ENCODE measurements around the gene VAPB.

The VAPB gene

DNA sequence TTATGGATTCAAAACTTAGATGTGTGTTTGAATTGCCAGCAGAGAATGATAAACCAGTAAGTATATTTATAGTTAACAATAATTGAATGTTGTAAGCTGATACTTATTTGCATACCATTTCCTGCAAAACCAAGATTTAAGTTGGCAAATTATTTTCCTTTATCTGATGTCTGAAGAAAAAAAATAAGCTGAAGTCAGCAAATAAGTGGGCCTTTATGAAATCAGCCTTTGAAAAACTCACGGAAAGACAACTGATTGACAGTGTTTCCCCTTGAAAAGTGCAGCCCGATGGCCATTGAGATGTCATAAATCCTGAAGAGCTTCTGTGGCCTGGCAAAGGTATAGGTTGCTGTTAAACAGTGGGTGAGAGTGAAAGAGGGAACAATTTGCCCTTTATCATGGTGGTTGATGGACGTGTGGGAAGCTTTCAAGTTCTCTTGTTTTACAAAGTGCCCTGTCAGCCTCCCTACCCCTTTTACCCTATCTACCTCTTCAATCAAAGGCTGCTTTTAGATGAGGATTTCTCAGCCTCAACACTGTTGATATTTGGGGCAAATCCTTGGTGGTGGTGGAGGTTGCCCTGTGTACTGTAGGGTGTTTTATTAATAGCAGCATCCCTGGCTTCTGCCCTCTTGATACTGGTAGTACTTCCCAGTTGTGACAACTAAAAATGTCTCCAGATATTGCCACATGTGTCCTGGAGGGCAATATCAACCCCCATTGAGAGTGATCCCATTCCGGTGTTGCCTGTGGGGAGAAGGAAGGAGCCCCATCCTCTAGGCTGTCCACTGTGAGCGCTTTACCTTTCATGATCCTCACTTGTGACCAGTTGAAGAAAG, 50.2 kb downstream of the VAPB start:
- no peak for DNase-seq

DNA sequence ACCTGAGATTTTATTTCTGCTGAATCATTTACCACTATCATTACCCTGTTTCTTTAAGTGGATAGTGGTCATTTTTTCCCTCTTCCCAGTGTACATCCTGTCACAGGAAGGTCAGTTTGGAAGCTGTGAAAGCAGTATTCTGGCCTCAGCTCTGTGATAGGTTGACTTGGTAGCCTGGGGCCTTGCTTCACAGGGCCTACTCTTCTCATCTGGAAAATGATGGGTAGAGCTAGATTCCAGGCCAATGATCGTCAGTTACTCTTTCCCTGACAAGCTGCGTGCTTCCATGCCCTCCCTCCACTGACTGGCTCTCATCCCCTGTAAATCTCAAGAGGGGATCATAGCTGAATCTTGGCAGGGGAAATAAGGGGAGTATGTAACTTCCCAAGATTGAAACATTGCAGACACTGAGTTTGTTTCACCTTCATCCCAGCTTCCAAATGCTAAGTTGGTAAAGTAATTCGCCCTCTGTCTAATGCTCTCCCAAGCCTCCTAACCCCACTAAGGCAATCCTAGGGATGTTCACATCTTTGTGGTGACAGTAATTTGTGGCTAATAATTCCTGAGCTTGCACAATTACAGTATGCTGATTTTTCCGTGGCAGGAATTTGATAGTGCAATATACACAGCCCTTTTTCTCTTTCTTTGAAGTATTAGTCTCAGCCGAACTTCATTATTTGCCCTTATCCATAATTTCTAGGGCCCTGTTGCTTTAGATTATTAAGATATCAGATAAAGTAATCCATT, 51.2 kb downstream of the VAPB start:
- DNase-seq: no peak

DNA sequence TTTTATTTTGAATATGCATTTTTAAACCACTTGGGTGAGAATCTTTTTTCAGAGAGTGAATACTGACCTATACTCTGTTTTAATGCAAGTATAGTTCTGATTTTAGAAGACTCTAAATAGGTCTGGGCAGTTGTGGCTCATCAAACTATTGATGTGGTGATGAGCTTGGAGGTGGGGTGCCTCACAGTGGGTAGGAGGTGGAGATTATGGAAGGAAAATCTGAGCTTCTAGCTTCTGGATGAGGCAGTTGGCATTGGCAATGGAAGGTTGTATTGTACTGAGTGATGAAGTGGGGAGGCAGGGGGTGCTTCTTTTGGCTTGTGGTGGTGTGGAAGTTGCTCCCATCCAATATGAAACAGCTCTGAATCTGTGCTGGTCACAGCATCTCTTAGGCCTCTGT, 52.7 kb downstream of the VAPB start:
- no peak for DNase-seq

DNA sequence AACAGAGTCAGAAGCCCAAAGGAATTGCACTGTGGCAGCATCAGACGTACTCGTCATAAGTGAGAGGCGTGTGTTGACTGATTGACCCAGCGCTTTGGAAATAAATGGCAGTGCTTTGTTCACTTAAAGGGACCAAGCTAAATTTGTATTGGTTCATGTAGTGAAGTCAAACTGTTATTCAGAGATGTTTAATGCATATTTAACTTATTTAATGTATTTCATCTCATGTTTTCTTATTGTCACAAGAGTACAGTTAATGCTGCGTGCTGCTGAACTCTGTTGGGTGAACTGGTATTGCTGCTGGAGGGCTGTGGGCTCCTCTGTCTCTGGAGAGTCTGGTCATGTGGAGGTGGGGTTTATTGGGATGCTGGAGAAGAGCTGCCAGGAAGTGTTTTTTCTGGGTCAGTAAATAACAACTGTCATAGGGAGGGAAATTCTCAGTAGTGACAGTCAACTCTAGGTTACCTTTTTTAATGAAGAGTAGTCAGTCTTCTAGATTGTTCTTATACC, 55.8 kb downstream of the VAPB start:
- DNase-seq: no peak

DNA sequence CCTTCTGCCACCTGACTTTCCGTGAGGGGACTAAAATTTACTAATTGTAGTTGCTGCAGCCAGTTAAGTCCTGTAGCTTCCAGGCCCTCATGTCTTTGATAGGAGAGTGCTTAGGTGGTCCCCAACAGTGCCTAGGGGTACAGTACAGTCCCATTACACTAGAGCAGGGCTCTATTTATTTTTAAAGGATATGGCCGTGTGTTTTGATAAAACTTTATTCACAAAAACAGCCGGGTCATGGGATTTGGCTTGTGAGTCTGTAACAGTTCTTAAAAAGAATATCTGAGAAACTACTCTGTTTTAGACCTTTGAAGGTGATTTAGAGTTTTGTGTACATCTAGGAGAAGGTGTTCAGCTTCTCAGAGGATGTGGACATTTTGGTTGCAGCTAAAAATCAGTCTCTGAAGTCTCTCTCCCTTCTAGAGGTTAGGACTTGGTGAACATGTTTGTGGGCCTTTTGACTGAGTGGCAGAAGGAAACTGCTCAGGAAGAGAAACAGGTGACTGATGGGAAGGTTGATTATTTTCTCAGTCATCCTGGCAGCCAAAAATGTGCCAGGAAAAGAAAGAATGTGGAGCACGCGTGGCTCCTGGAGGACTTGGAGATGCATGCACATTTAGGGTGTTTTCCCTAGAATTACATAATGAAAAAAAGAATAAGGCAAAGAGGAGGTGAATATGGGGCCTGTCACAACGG, 57.4 kb downstream of the VAPB start:
- DNase-seq: no peak

DNA sequence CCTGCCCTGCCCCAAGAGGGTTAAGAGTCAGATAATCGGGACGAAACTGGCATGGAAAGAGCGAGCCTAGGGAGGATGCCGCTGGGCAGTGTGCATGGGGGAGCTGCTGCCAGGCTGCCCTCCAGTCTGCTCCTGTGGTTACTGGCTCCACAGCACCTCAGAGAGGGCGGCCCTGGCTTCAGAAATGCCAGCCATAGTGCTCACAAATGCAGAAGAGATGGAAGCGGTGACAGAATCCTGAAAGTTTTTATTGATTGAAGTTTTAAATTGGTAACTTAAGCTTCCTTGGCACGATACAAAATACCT, 57.9 kb downstream of the VAPB start:
- DNase-seq: no peak

DNA sequence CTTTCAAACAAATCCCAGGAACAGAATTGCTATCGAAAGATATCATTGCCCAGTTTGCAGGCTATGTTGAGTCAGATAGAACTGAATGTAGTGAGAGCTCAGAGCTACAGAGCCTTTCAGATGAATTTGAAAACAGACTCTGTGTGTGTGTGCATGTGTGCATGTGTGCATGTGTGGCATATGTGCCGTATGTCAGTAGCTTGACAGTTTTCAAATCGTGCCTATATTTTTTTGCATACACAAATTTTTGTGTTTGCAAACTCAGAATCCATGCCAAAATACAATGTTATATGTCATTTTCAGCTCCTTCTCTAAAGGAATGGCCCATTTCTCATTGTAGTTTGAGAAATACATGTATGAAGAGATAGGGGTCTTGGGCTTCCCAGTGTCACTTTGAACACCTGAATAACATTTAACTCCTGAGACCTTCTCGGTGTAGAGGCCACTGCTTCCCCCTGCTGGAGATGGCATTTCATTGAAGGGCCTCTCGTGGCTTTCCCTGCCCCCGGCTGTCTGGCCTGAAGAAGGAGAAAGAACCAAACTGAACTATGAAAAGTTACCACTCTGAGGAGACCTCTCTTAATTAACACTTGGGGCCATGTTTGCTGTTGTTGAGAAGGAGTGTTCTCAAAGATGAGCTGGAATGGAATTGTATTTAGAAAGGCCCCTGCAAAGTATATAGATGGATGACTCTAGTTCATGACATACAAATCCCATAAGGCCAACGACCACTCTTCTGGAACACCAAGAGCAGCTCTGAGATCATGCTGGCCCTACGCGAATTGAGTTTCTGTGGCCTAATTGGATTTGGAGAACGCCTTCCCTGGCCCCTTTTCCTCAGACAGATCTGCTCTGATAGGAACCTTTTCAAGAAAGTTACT, 58.7 kb downstream of the VAPB start:
- DNase-seq: peak; percentile 34 to 40

DNA sequence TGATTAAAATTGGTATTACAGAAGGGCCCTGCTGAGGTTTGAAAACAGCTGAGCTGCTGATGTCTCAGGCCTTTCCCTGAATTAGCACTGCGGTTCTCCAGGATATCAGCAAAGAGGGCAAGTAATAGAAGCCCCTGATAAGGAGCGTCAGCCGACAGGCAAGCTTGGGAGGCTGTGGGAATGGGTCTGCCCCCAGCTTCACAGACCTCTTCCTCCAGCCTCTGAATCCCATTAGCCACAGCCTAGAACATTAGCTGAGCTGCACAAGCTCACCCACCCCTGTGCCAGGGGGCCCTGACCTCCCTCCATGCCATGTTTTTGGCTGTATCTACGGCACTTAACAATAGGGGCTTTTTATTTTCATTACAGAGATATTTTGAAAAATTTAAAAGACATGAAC, 59.9 kb downstream of the VAPB start:
- no peak for DNase-seq

DNA sequence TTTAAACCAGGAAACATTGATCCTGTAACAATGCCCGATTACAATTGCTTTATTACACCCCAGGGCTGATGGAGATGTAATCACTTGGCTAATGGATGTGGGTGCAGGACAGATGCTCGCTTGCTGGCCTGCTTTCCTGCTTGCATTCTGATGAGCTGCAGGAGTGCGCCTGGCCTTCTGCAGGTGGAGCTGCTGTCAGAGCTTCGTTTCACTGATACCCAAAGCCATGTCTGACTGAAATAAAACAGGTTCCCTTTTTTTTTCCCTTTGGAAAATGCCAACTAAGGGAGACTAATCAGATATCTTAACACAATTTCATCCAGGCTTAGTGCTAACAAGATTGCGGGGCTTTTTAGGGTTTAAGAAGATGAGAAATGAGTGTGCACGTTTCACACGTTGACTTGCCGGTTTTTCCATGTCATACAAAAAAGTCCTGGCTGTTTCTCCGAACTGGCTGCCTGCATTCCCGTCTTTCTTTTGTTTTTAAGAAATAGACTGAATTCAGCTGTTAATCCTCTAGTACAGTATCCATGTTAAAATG, 60.7 kb downstream of the VAPB start:
- DNase-seq: no peak

DNA sequence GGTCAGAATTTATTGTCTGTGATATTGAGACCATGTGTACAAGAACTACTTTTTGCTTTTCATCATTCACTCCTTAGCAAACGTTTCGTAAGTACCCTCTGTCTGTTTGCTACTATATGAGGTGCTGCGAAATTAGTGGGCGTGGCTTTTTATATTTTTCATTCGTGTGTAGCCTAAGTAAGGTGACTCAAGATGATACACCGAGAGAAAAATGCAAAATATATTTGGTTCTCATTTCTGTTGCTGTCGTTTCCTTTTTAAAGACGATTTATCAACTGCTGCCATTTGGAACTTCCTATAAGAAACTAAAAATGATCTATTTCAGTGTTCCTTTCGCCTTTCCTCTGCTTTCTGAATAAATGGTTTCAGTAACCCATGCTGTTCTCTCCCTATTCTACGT, 61.2 kb downstream of the VAPB start:
- DNase-seq: no peak

DNA sequence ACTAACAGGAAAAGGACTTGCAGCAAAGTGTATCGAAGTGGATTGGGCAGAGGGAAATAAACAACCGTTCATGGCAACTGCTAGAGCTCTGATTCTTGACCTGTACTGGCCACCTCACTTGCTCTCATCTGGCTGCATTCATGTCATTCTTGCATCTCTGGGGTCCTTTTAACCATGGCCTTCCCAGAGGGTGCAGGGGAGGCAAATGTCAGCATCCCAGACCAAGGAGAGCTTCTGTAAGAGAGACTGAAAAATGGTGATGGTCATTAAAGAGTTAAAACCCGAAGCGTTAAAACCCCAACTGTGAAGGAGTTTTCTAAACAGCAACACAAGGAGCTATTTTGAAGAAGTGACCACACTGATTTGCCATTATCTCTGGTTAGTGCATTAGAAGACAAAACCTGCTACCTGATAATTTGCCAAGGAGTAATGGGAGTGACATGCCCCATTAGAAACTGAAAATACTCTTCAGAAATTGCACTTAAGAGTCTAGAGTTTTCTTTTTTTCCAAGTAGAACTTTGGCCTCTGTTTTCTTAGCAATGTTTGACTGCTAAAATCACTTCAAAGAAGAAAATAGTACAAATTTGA, 63.7 kb downstream of the VAPB start:
- no peak for DNase-seq

DNA sequence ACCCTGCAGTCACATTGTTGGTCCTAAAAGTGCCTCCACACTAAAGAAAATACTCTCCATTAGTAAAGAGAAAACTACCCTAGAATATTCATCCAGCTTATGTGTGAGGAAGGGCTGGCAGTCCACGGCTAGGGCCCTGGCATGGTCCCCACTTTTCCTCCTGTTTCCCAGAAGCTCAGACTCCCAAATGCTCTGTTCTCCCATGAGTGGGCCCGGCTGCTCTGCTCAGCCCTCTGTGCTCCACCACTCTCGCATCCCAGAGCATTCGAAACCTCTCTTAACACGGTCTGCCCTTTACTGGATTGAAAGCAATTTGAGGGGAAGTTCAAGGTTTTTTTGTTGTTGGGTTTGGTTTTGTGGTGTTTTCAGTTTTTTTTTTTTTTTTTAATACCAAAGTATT, 64.4 kb downstream of the VAPB start:
- DNase-seq: no peak

DNA sequence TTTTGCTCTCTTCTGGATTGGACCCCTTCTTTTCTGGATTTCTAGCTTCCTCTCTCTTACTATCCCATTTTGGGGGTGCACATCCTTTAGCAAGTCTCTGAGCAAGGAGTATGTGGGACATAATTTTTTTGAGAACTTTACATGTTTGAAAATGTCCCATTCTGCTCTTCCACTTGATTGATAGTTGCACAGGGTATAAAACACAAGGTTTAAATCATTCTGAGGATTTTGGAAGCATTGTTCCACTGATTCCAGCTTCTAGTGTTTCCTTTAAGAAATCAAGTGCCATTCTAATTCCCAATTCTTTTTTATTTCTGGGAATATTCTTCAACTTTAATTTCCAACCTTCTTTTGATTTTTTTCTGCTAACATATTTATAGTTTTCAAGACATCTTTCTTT, 65.4 kb downstream of the VAPB start:
- no peak for DNase-seq

DNA sequence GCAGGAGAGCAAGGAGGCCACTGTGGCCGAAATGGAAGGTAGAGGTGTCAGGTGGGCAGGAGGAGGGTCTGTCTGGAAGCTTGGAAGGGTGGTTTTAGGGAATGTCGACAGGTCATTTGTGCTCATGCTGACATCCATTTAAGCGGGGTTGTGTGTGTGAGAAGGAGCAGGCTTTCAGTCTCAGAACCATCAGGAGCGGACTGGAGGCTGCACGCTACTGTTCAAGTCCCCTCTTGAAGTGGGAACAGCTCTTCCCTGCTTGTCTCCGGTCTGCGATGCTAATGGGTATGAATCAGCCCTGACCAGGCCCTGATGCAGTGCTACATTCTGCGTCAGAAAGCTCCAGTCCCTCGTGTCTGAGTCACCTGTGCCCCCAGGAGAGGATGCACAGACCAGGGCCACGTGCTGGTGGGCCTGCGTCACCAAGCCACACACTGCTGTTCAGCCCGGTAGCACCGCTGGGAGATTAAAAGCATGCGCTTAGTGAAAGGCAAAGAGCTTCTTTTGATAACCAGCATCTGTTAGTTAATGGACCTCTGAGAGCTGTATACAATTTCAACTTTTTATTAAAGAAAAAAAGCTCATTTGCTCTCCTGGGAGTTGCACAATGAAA, 68.2 kb downstream of the VAPB start:
- no peak for DNase-seq

DNA sequence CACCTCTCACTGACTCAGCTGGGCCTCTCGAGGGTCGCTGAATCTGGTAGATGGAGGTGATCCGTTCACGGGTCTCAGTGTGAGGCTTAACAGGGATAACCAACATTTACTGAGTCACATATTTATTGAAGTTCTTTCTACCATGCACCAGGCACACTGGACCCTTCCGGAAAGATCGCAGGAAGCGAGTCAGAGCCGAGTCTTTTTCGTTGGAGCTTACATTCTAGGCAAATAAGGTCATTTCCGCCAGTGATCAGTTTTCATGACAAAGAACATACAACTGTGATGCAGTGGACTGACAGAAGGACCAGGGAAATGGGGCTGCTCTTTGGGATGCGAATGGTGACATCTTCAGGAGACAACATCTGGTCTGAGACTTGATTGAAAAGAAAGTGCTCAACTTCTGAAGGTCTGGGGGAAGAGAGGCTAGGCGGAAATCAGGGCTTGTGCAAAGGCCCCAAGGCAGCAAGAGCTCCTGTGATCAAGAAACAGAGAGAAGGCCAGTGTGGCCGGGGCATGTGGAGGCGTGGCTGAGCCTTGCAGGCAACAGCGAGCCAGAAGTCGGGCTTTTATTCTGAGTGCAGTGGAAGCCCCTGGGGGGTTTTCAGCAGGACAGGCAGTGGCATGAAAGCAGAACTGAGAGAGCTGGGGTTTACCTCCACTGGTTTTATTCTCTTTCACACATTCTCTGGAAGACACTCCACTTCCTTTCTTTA, 69.5 kb downstream of the VAPB start:
- no peak for DNase-seq

DNA sequence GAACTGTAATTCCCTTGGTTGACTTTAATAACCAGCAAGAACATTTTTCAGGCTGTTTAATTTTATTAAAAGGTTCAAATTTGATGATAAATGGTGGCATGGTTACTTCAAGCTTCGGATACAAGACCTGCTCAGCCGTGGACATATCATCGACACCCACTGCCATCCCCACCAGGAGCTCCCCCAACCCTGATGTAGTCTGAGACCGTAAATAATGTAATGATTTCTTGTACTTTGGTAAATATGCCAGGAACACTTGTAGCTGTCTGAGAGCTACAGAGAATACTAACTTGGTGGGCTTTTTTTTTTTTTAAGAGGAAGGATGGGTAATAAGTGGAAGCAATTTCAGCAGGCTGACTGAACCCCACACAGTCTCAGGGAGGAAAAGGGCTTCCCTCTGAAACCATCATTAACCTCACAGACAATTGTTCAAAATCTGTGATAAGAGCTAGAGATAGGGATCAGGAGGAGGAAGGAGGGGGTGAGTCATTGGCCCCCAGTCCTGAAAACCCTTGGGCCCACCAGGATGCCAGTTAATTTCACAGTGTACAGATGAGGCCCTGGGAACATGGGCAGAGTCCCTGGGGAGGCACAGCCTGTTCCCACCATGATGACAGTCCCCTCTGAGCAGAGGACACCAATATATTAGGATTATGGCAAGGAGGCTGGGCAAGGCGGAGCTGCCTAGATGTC, 70.2 kb downstream of the VAPB start:
- no peak for DNase-seq

DNA sequence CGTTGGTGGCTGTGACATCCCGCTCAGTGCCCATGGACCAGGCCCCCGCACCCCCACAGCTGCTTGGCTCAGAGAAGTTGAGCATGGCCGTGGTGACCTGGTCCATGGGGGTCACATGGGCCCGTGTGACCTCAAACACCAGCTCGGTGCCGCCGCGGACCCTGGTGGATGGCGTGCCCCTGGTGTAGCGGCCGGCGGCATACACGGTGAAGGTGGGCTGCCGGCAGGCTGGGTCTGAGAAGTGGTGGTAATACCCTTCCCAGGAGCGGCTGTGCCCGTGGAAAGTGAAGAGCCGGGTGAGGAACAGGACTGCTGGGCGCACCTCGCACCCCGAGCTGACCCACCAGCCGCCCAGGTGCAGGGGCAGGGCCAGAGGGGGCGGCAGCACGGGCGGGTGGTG, 72.1 kb downstream of the VAPB start:
- DNase-seq: no peak

DNA sequence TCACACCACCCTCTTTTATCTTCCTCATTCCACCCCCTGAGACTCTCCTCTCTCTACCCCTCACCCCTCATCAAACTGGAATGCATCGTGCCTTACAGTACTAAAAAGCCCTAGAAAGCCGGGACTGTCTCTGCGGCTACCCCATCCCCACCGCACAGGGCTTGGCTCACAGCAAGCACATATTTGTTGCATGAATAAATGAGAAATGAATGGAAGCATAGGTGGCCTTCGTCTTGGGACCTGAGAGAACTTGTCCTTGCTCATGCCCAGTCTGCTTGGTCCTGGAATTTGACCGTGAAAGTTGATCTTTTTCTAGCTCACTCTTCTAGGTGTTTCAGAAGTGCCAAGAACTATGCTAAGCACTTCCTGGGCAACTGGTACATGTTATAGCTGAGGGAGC, 72.9 kb downstream of the VAPB start:
- DNase-seq: no peak

DNA sequence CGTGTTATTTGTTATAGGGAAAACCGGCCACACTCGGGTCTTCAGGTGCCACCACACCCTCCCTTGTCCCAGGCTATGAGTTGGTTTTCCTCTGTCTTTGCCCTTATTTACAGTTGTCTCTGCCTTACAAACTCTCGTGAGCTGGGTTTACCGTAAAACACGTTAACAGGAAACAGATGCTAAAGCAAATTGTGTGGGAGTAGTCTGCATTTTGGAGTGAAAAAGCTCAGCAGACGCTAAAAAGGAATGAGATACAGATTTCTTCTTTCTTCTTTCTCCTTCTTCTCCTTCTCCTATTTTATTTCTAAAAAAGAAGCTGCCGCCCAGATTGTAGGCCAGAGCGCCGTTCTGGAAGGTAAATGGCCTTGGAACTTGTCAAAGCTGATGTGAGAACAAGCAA, 74.2 kb downstream of the VAPB start:
- no peak for DNase-seq

DNA sequence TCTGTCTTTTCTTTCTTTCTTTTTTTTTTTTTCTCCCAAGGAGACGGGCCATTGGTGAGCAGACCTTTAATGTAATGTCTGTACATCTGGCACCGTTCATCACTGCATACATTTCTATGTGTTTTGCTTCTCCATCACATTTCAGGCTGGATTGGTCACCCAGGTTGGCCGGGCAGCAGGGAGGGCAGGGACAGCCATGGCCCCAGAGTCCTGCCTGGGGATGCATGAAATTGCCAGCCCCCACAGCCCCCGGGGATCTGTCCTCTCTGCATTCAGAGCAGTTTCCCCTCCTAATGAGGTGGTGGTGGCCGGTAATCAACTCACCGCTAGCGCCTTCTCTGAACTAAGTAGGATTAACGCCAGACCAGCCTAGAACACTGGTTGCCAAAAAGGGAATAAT, 75.8 kb downstream of the VAPB start:
- no peak for DNase-seq

Data from stimulated activated CD4-positive, alpha-beta T cell treated with anti-CD3 and anti-CD28 coated beads, Interleukin-4, amount 100 ng/mL, for 4 hours (primary cell).